ENCODE data around the gene C1S.
"Not testable (repeated sequence)": the region's sequence is repeated elsewhere in the genome, so short reads cannot be mapped to it uniquely, and the experiment has no call there.

The C1S gene

GRCh38 chr12:7060353-7060954 lies at the start of gene C1S:
C1S (plus strand) TSS chr12:7060718; CDS start chr12:7061913, 1,195 bp downstream.
- DNase-seq: no peak

- not testable (repeated sequence) for DNase-seq
These were observed 49.1 kb upstream of the C1S start for GRCh38 chr12:7011398-7011797.

GRCh38 chr12:7012024-7012607 lies 48.4 kb upstream of the C1S start:
- no peak for DNase-seq

- DNase-seq: no peak
These were observed 47.4 kb upstream of the C1S start for GRCh38 chr12:7013101-7013500.

GRCh38 chr12:7015555-7016370 lies 44.8 kb upstream of the C1S start:
- DNase-seq: no peak

- DNase-seq: no peak
These were observed 43.5 kb upstream of the C1S start for GRCh38 chr12:7016958-7017571.

- no peak for DNase-seq
These were observed 42.6 kb upstream of the C1S start for GRCh38 chr12:7017870-7018349.

GRCh38 chr12:7018350-7019042 lies 42.0 kb upstream of the C1S start, which contains the start of gene LPCAT3:
LPCAT3 (minus strand) TSS chr12:7018476; CDS start chr12:7018424, 52 bp downstream.
- peak; percentile 92 to 98 for DNase-seq

- DNase-seq: no peak
These were observed 41.4 kb upstream of the C1S start for GRCh38 chr12:7019043-7019569.

GRCh38 chr12:7021956-7022355 lies 38.6 kb upstream of the C1S start:
- DNase-seq: no peak

- no peak for DNase-seq
These were observed 37.4 kb upstream of the C1S start for GRCh38 chr12:7023114-7023513.

- DNase-seq: no peak
These were observed 33.7 kb upstream of the C1S start for GRCh38 chr12:7026854-7027253.

GRCh38 chr12:7031306-7031705 lies 29.2 kb upstream of the C1S start:
- DNase-seq: no peak

GRCh38 chr12:7032990-7033389 lies 27.5 kb upstream of the C1S start:
- DNase-seq: no peak

GRCh38 chr12:7034464-7034863 lies 26.1 kb upstream of the C1S start:
- no peak for DNase-seq

- DNase-seq: no peak
These were observed 25.1 kb upstream of the C1S start for GRCh38 chr12:7035463-7035862.

GRCh38 chr12:7037411-7037810 lies 23.1 kb upstream of the C1S start:
- not testable (repeated sequence) for DNase-seq

- DNase-seq: no peak
These were observed 21.9 kb upstream of the C1S start for GRCh38 chr12:7038591-7038990.

- no peak for DNase-seq
These were observed 21.1 kb upstream of the C1S start for GRCh38 chr12:7039403-7039802.

GRCh38 chr12:7042842-7043241 lies 17.7 kb upstream of the C1S start:
- DNase-seq: no peak

- DNase-seq: no peak
These were observed 14.6 kb upstream of the C1S start for GRCh38 chr12:7045913-7046312.

- DNase-seq: no peak
These were observed 14.0 kb upstream of the C1S start for GRCh38 chr12:7046383-7047105.
